H7 (cell line): ENCODE data around the gene PSG11. TPM values are rescaled to one million over a fixed set of nuclear protein-coding genes. Genes with fewer than 3 reads are reported as not detected.
"Not testable (repeated sequence)": the region's sequence is repeated elsewhere in the genome, so short reads cannot be mapped to it uniquely, and the experiment has no call there.

Experiments
- DNase-seq: peaks from one replicate; pipeline ENCODE4 v3.0.0; 2012
- H3K27me3 ChIP-seq: 2 replicates; pipeline ENCODE4 v1.6.0; 2011; ENCODE audit warnings: mild to moderate bottlenecking, low read length; ENCODE audit not compliant: control insufficient read depth, insufficient read depth
- H3K36me3 ChIP-seq: replicated peaks from 2 replicates; pipeline ENCODE4 v1.5.1; 2011; ENCODE audit warnings: low read length; ENCODE audit not compliant: control insufficient read depth, insufficient read depth
- H3K4me3 ChIP-seq: 2 replicates; pipeline ENCODE4 v1.5.1; 2011; ENCODE audit warnings: low read depth, mild to moderate bottlenecking, control low read depth, low read length, moderate library complexity; ENCODE audit not compliant: insufficient read depth
- total RNA-seq: library from RNA; depleted of rRNA; stranded (reverse); fragments of >200 nt; shearing (Covaris generic); gene quantifications from 2 replicates; pipeline ENCODE4 v1.2.3, GENCODE V29; 2014

PSG11 gene
- total RNA-seq, 1 experiment from 2014 or later, result not detected

DNA sequence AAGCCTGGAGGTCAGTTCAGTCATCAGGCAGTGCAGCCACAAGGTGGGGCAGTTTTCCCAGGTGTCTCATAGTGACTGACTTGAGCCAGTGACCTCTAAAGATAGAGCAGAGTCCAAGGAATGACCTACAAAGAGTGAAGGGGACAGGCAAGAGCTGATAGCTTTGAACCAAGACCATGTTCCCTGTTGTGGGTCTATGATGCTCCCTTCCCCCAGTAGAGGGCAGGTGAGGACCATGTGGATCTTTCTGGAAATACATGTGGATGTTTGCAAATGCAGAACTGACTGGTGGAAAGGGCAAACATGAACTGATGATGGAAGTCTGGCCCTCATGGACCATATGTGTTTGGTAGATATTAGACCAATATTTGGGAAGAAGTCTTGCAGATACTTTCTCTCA lies 6.7 kb downstream of the PSG11 start:
- not testable (repeated sequence) for H3K27me3 ChIP-seq, H3K36me3 ChIP-seq, H3K4me3 ChIP-seq, DNase-seq

DNA sequence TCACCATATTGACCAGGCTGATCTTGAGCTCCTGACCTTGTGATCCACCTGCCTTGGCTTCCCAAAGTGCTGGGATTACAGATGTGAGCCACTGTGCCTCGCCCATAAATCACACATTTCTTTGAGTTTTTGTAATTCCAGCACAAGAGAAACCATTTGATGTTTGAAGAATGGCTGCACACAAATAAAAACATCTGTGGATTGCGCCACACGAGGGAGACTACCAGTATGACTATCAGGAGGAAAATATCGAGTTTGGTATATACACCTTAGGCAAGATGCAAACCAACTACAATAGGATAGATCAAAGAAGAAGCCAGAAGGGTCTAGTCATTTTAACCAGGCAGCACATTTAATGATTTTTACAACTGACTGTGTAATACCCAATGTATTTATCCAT lies 20.4 kb downstream of the PSG11 start:
- DNase-seq, H3K36me3 ChIP-seq, H3K4me3 ChIP-seq, H3K27me3 ChIP-seq: not testable (repeated sequence)

DNA sequence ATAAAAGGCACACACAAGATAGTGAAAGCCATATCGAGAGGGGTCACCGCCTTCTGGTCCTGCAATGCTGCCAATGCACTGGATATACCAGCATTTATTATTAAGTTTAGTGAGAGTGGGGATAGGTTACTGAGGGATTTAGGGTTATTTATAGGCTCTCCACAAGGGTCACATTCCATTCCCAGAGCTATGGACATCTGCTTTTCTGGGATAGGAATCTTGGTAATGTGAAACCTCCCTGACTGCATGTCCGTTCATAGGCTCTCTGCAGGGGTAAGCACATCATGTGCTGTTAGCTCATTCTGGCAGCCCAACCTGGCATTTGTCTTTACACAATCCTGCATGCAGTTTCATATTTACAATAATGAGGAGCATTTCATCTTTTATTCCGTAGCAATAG lies 21.4 kb downstream of the PSG11 start:
- not testable (repeated sequence) for H3K4me3 ChIP-seq, DNase-seq, H3K27me3 ChIP-seq, H3K36me3 ChIP-seq

DNA sequence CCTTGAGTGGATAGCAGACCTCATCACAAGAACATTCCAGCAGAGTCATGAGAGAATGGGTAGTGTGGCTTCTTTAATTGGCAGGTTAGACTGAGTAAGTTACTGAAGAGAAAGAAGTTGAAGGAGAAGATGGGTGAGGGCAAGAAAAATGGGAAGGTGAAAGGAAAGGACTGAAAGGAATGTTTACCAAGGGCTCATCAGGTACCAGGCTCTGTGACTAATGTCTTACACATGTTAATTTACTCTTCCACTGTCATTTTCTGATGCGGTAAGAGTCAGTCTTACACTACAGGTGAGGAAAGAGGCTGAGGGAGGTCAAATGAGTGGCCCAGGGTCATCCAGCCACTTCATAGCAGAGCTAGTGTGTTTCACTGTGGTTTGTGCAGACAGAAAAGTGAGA lies 22.6 kb downstream of the PSG11 start:
- H3K36me3 ChIP-seq, DNase-seq, H3K4me3 ChIP-seq, H3K27me3 ChIP-seq: not testable (repeated sequence)

DNA sequence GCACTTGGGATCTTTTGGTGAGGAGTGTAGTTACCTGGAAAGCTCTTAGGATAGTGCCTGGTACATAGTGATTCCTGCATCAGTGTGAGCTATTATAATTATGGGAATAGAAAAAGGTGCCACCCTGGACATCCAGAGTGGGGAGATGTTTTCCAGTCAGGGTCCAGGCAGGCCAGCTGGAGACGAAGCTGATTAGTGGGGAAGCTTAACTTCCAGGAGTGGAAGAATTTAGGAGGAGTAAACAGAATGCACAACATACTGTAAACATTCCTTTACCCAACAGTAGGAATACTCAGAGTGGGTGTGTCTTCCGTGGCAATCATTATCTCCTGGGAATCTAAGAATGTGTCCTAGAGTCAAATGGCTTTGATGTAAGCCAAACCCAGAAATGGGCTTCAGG lies 23.3 kb downstream of the PSG11 start:
- H3K36me3 ChIP-seq, DNase-seq, H3K4me3 ChIP-seq, H3K27me3 ChIP-seq: not testable (repeated sequence)

DNA sequence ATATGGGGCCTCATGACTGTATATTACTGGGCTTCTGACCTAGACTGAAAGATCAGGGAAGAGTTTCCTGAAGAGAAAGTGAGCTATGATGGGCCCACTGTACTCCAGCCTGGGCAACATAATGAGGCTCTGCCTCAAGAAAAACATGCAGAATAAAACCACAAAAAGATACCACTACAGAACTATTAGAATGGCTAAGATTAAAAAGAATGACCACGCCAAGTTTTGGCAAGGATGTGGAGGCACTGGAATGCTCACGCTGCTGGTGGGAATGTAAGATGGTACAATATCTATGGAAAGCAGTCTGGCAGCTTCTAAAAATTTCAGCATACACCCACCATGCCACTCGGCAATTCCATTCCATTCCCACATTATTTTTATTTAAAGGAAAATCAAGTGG lies 30.1 kb downstream of the PSG11 start:
- H3K4me3 ChIP-seq, DNase-seq, H3K27me3 ChIP-seq, H3K36me3 ChIP-seq: not testable (repeated sequence)

DNA sequence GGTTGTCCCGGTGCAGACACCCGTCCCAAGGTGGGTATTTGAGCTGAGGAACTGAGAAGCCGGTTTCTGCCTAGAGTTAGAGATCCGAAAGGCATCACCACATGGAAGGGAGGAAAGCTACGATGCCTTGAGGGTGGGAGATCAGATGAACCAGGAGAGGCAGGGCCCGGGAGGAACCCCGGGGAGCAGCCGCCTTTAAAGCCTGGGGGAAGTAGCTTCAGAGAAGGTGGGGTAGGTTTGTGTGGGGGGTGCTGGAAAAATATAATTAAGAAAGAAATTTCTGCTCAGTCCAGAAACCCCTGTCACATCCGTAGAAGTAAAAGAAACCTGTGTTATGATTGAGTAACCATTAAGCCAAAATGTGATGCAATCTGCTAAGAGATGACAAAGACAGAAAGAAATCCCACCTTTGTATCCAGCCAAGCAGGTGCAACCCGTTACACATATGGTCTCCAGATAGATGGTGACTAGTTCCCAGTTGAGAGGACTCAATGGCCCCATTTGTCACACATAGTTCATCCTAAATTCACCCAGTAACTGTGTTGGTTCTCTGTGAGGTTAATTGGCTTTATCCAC lies 34.2 kb downstream of the PSG11 start:
- not testable (repeated sequence) for H3K4me3 ChIP-seq, DNase-seq, H3K27me3 ChIP-seq, H3K36me3 ChIP-seq

DNA sequence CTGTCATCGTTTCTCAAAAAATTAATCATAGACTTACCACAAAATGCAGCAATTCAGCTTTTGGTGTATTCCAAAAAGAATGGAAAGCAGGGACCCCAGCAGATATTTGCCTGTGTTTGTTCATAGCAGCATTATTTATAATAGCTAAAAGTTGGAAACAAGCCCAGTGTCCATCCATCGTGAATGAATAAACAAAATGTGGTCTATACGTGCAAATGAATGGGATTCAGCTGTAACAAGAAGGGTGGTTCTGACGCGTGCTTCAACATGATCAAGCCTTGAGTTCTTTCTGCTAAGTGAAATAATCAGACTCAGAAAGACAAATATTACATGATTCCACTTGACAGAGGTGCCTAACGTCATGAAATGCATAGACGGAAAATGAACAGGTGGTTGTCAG lies 36.4 kb downstream of the PSG11 start:
- Histone ChIP-seq H3K27me3 (no peaks in the 10 kb centered on the region), H3K4me3 (no peak overlapping the region)
- no peak for DNase-seq

DNA sequence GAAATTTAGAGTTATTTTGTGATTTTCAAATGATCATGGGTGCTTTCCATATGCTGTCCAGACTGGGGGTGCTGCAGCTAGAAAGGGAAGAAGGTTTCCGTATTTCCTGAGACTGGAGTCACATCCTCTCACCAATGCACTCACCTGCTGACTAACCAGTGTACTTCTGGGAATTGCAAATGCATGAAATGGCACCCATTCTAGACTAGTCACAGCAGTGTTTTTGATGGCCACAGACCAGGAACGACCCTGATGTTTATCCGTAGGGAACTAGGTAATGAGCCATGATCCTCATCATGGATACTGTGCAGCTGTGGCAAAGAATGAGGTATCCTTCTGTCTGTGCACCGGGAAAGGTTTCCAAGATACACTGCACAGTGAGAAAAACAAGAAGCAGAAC lies 37.1 kb downstream of the PSG11 start:
- H3K36me3 ChIP-seq, DNase-seq, H3K4me3 ChIP-seq, H3K27me3 ChIP-seq: not testable (repeated sequence)

More for the DNA sequence above, 36.4 kb downstream of the PSG11 start:
- H3K36me3 ChIP-seq, result no peaks in the 10 kb centered on the region

DNA sequence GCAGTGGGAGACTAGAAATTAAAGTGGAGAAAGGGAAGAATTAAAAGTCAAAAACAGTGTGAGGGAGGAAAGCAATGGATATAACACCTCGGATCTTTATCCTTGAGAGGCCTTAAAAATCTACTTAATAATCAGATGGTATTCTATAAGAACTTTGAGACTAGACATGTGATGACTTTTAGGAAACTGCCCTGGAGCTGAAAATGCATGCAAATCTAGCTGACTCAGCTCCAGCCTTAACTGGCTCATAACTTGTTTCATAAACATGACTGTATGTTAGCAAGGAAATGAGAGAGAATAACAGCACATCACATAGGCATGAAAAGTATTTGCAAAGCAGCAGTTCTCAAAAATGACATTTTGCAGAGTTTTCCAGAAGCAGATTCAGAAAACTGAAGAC lies 38.1 kb downstream of the PSG11 start:
- not testable (repeated sequence) for H3K4me3 ChIP-seq, H3K27me3 ChIP-seq, H3K36me3 ChIP-seq, DNase-seq

DNA sequence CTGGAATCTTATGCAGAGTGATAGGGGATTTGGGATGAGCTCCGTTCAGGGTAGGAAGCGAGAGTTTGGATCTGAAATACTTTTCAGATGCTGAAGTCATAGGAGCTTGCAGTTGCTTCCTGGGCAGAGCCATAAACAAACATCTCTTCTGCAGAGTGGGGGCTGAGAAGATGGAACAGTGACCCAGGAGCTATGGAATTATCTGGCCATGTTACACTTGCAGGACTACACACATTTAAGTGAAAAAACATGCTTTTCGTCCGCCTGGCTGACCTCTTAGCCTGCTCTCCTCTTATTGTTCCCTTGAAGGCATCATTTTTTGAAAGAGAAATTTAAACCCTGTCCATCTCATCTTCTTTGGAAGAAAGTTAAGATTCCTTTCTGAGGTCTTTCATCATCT lies 40.7 kb downstream of the PSG11 start:
- Histone ChIP-seq H3K4me3 (no peak overlapping the region), H3K27me3 (no peaks in the 10 kb centered on the region), H3K36me3 (no peaks in the 10 kb centered on the region)
- no peak for DNase-seq

DNA sequence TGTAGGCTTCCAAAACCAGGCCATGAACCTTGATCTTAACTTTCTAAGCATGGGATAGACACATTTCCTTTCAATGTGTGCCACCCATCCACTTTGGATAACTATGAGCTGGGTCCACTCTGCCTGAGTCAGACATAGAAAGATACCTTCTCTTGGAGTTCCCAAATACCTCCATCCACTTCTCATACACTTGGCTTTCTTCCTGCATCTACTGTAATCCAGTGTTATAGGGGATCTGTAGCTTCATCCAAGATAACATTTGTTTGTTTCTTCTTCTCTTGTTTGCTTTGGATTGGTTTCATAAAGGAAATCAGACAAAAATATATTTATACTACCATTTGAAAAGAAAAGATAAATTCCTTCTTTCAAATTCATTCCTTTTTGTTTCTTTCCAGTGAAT lies 44.2 kb downstream of the PSG11 start:
- H3K27me3 ChIP-seq, DNase-seq, H3K36me3 ChIP-seq, H3K4me3 ChIP-seq: not testable (repeated sequence)

DNA sequence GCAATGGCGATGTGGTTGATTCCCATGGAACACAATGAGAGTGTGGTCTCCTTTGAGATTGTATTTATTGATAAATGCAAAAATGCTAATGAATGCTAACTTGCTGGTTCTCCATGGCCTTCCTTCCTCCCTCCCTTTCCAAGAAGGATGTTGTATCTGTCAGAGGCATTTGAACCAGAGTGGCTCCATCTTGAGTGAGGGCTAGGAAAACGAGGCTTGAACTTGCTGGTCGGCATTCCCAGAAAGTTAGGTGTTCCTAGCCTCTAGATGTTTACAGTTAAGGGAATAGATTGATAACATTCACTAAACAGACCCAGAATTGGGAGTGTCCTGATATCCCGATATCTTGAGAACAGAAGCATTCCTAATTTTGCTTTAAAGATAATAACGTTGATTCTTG lies 54.8 kb downstream of the PSG11 start:
- H3K36me3 ChIP-seq, H3K27me3 ChIP-seq, DNase-seq, H3K4me3 ChIP-seq: not testable (repeated sequence)

DNA sequence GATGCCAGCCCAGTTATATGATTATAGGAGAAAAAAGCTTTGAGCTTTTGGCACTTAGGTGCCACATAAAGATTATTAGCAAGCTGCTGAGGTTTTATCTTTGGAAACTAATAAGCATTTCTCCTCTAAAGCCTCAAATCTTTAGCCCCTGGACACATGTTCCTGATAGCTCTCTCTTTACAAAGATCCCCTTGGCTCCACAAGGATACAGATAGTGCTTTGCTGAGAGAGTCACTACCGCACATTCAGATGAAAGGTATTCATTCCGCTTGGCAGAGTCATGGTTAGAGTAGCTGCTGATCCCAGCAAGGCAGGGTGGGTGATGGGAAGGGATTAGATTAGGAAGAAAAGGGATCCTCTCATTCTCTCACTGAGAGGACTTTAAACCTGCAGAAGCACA lies 61.1 kb downstream of the PSG11 start:
- H3K27me3 ChIP-seq, result no peaks in the 10 kb centered on the region
- no peak for DNase-seq
- no peaks in the 10 kb centered on the region for H3K36me3 ChIP-seq
- H3K4me3 ChIP-seq, result no peak overlapping the region

DNA sequence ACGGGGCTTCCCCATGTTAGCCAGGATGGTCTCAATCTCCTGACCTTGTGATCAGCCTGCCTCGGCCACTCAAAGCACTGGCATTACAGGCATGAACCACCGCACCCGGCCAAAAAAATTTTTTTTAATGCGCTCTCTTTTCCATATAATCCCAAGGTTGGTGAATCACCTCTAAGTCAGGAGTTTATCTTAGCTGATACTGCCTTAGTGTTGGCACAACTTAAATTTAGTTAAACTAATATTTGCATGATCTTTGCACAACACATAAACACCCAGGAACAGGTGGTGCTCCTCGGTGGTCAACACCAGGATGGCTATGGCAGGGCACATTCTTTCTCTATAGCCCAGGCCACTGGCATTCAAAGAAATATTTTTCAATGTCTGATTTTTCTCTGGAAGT lies 65.2 kb downstream of the PSG11 start:
- Histone ChIP-seq H3K36me3 (no peaks in the 10 kb centered on the region), H3K4me3 (no peak overlapping the region), H3K27me3 (no peaks in the 10 kb centered on the region)
- DNase-seq, result no peak
